Neural progenitor cell (in vitro differentiated cells): ENCODE results near the gene NEIL1. TPM values are rescaled to one million over a fixed set of nuclear protein-coding genes. Genes with fewer than 3 reads are reported as not detected.

Experiments
- DNase-seq: peaks from one replicate; pipeline ENCODE4 v3.0.0-alpha.2; 2016; ENCODE audit warnings: low spot score
- H2AFZ ChIP-seq: fragments of 200-600 bp; sonication (generic); replicated peaks from 2 replicates; pipeline ENCODE4 v1.6.1; 2016; ENCODE audit warnings: antibody characterized with exemption
- H3F3A ChIP-seq: fragments of 200-600 bp; sonication (generic); 2 replicates; pipeline ENCODE4 v1.6.1; 2016; ENCODE audit warnings: antibody characterized with exemption, low read depth
- H3K27ac ChIP-seq: fragments of 200-600 bp; sonication (generic); 2 replicates; pipeline ENCODE4 v1.5.1; 2016; ENCODE audit warnings: mild to moderate bottlenecking
- H3K27me3 ChIP-seq: fragments of 200-600 bp; sonication (generic); 2 replicates; pipeline ENCODE4 v1.6.1; 2016; ENCODE audit warnings: mild to moderate bottlenecking, moderate library complexity
- H3K36me3 ChIP-seq: fragments of 200-600 bp; sonication (generic); 2 replicates; pipeline ENCODE4 v1.5.1; 2016
- H3K4me1 ChIP-seq: fragments of 200-600 bp; sonication (generic); 2 replicates; pipeline ENCODE4 v1.6.1; 2016; ENCODE audit warnings: mixed run types
- H3K4me2 ChIP-seq: fragments of 200-600 bp; sonication (generic); 2 replicates; pipeline ENCODE4 v1.6.1; 2016
- H3K4me3 ChIP-seq: fragments of 200-600 bp; sonication (generic); 2 replicates; pipeline ENCODE4 v1.5.1; 2016
- H3K79me2 ChIP-seq: fragments of 200-600 bp; sonication (generic); 2 replicates; pipeline ENCODE4 v1.6.1; 2016; ENCODE audit warnings: low read depth
- H3K9ac ChIP-seq: fragments of 200-600 bp; sonication (generic); 2 replicates; pipeline ENCODE4 v1.6.1; 2016
- H3K9me3 ChIP-seq: fragments of 200-600 bp; sonication (generic); 2 replicates; pipeline ENCODE4 v1.5.1; 2016; ENCODE audit warnings: low read depth
- H4K20me1 ChIP-seq: fragments of 200-600 bp; sonication (generic); 2 replicates; pipeline ENCODE4 v1.6.1; 2016; ENCODE audit warnings: low read depth
- H3K27ac Mint-ChIP-seq: 3 replicates; pipeline ENCODE4 v1.8.0; 2021; ENCODE audit warnings: mixed read lengths
- H3K27me3 Mint-ChIP-seq: 2 replicates; pipeline ENCODE4 v1.8.0; 2022; ENCODE audit warnings: low read depth, mild to moderate bottlenecking, inconsistent platforms, moderate library complexity, mixed read lengths; ENCODE audit not compliant: insufficient read depth
- H3K36me3 Mint-ChIP-seq: 3 replicates; pipeline ENCODE4 v1.8.0; 2021; ENCODE audit warnings: mixed read lengths
- H3K4me1 Mint-ChIP-seq: 3 replicates; pipeline ENCODE4 v1.8.0; 2021; ENCODE audit warnings: mixed read lengths
- H3K4me3 Mint-ChIP-seq: 3 replicates; pipeline ENCODE4 v1.8.0; 2021; ENCODE audit warnings: mild to moderate bottlenecking, moderate library complexity, mixed read lengths
- H3K9me3 Mint-ChIP-seq: 3 replicates; pipeline ENCODE4 v1.8.0; 2020; ENCODE audit warnings: mixed read lengths
- CTCF ChIP-seq: fragments of 200-600 bp; sonication (generic); IDR thresholded peaks from 2 replicates; pipeline ENCODE4 v1.5.1; 2017; ENCODE audit warnings: antibody characterized with exemption, mild to moderate bottlenecking
- EZH2 ChIP-seq: fragments of 200-600 bp; sonication (generic); IDR thresholded peaks from 2 replicates; pipeline ENCODE4 v1.6.1; 2017; ENCODE audit warnings: antibody characterized with exemption, mild to moderate bottlenecking, moderate library complexity
- EZH2phosphoT487 ChIP-seq: fragments of 200-600 bp; sonication (generic); IDR thresholded peaks from 2 replicates; pipeline ENCODE4 v1.6.1; 2017; ENCODE audit warnings: antibody characterized with exemption
- total RNA-seq: library from RNA; depleted of rRNA; stranded (reverse); fragments of >200 nt; gene quantifications from 2 replicates; pipeline ENCODE4 v1.2.3, GENCODE V29; 2015; ENCODE audit warnings: low replicate concordance

The NEIL1 gene
- total RNA-seq, 1 donor from 2014 or later, result 11.2 TPM

- Mint-ChIP-seq H3K9me3 (no peaks in the 10 kb centered on the region), H3K36me3 (peaks cover 3% of the 10 kb centered on the region), H3K27me3 (no peaks in the 10 kb centered on the region), H3K27ac (no peak overlapping the region), H3K4me3 (no peak overlapping the region), H3K4me1 (no peaks in the 10 kb centered on the region)
- H3K4me3 ChIP-seq, result no peak overlapping the region
- no peaks in the 10 kb centered on the region for H3K9me3 ChIP-seq
- H3K27me3 ChIP-seq, result no peaks in the 10 kb centered on the region
- H3F3A ChIP-seq, result no peaks in the 10 kb centered on the region
- no peak for TF ChIP-seq EZH2phosphoT487
- TF ChIP-seq EZH2, result no peak
- TF ChIP-seq CTCF, result no peak
- H3K79me2 ChIP-seq, result no peaks in the 10 kb centered on the region
- no peak for DNase-seq
- H4K20me1 ChIP-seq, result no peaks in the 10 kb centered on the region
- H3K27ac ChIP-seq, result no peak overlapping the region
- no peak overlapping the region for H2AFZ ChIP-seq
- no peak overlapping the region for H3K4me2 ChIP-seq
- no peaks in the 10 kb centered on the region for H3K36me3 ChIP-seq
- H3K9ac ChIP-seq, result no peak overlapping the region
- no peaks in the 10 kb centered on the region for H3K4me1 ChIP-seq
Observed at GRCh38 chr15:75356517-75356916, 9.7 kb downstream of the NEIL1 start.

GRCh38 chr15:75357976-75358673 is 11.3 kb downstream of the NEIL1 start:
- Mint-ChIP-seq H3K36me3 (peaks cover 6% of the 10 kb centered on the region), H3K4me3 (no peak overlapping the region), H3K27me3 (no peaks in the 10 kb centered on the region), H3K27ac (no peak overlapping the region), H3K4me1 (no peaks in the 10 kb centered on the region), H3K9me3 (no peaks in the 10 kb centered on the region)
- Histone ChIP-seq H3K79me2 (no peaks in the 10 kb centered on the region), H2AFZ (no peak overlapping the region), H3F3A (no peaks in the 10 kb centered on the region), H3K27me3 (no peaks in the 10 kb centered on the region), H3K27ac (no peak overlapping the region), H3K9ac (no peak overlapping the region), H3K4me2 (no peak overlapping the region), H3K4me3 (no peak overlapping the region), H3K36me3 (no peaks in the 10 kb centered on the region), H4K20me1 (no peaks in the 10 kb centered on the region), H3K9me3 (no peaks in the 10 kb centered on the region), H3K4me1 (no peaks in the 10 kb centered on the region)
- DNase-seq, result no peak
- TF ChIP-seq CTCF (no peak), EZH2phosphoT487 (no peak), EZH2 (no peak)

- H4K20me1 ChIP-seq, result no peaks in the 10 kb centered on the region
- no peaks in the 10 kb centered on the region for H3K27me3 ChIP-seq
- DNase-seq, result no peak
- H3K79me2 ChIP-seq, result no peaks in the 10 kb centered on the region
- no peaks in the 10 kb centered on the region for H3K9me3 ChIP-seq
- no peak for TF ChIP-seq EZH2
- TF ChIP-seq CTCF, result no peak
- TF ChIP-seq EZH2phosphoT487, result no peak
- no peaks in the 10 kb centered on the region for H3K4me1 ChIP-seq
- Mint-ChIP-seq H3K36me3 (peaks cover 8% of the 10 kb centered on the region), H3K27me3 (no peaks in the 10 kb centered on the region), H3K4me1 (no peaks in the 10 kb centered on the region), H3K27ac (no peak overlapping the region), H3K4me3 (no peak overlapping the region), H3K9me3 (no peaks in the 10 kb centered on the region)
- H2AFZ ChIP-seq, result no peak overlapping the region
- no peak overlapping the region for H3K27ac ChIP-seq
- H3F3A ChIP-seq, result no peaks in the 10 kb centered on the region
- no peaks in the 10 kb centered on the region for H3K36me3 ChIP-seq
- H3K9ac ChIP-seq, result no peak overlapping the region
- H3K4me3 ChIP-seq, result no peak overlapping the region
- H3K4me2 ChIP-seq, result no peak overlapping the region
Observed at GRCh38 chr15:75358771-75359536, 12.1 kb downstream of the NEIL1 start.
